ENCODE measurements around the gene FUCA1. TPM values are rescaled to one million over a fixed set of nuclear protein-coding genes. Genes with fewer than 3 reads are reported as not detected.
"Not testable (repeated sequence)": the region's sequence is repeated elsewhere in the genome, so short reads cannot be mapped to it uniquely, and the experiment has no call there.

Gene FUCA1
- total and polyA plus RNA-seq, 2 donors: 34.9 to 37.0 TPM

- Histone ChIP-seq H3K36me3 (ENCODE audit: insufficient read depth) (peaks cover 6% of the 10 kb centered on the region), H3K4me1 (ENCODE audit: insufficient read depth) (no peaks in the 10 kb centered on the region), H3K27ac (ENCODE audit: low read depth) (no peak overlapping the region), H3K4me3 (ENCODE audit: low read depth, low read length) (no peak overlapping the region)
- WGBS: 92% methylated on average over 4 of the region's 4 CpGs
- no peak for DNase-seq (ENCODE audit: extremely low spot score)
Observed at GRCh38 chr1:23814016-23814415, 54.1 kb downstream of the FUCA1 start.

DNA sequence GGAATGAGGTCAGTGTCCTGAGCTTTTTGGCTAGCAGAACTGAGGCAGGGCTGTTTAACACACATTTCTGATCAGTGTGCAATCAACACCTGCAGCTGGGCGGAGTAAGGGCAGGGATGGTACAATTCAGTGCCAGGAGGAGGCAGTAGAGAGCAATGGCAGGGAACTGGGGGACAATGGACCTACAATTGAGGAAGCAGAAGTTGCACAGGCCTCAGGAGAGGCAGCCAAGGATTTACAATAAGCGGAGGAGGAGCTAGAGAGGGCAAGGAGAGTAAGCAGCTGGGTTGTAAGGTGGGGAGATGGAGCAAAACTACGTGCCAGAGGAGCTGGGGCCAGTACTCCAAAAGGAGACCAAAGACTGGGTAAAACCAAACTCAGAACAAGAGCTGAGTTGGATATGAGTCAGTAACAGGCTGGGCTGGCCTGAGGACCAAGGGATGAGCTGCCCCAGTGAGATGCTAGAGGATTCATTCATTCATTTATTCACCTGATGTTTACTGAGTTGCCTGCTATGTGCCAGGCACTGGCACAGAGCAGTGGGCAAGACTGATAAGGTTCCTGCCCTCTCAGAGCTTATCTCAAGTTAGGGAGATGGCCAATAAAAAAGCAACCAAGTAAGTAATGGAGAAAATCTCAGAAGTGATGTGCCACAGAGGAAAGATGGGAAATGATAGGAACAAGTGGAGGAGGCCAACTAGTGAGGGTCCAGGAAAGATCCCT lies 57.1 kb downstream of the FUCA1 start:
- 56% methylated on average over 3 of the region's 3 CpGs for WGBS
- no peak for DNase-seq (ENCODE audit: extremely low spot score)
- H3K36me3 ChIP-seq (ENCODE audit: insufficient read depth): peaks cover 2% of the 10 kb centered on the region

DNA sequence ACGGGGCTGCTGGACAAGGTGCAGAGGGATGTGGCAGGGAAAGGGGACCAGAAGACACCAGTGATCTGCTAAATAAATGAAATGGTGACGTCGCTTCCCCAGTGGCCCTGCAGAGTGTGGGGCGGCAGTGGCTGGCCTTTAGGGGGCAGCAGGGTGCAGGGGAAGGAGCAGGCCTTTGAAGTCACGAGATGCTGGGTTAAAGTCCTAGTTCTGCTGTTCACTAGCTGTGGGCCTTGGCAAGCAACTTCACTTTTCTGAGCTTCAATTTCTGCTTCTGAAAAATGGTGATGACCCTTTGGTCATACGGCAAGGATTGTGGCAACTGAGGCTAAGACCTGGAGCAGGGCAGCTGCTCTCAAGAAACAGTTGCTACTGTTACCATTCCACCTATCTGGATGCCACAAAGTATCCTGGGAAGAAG lies 58.3 kb downstream of the FUCA1 start:
- no peak overlapping the region for H3K27ac ChIP-seq (ENCODE audit: low read depth)
- WGBS: 31% methylated on average over 6 of the region's 6 CpGs
- DNase-seq (ENCODE audit: extremely low spot score): no peak
- no peaks in the 10 kb centered on the region for H3K4me1 ChIP-seq (ENCODE audit: insufficient read depth)
- peaks cover 2% of the 10 kb centered on the region for H3K36me3 ChIP-seq (ENCODE audit: insufficient read depth)
- no peak overlapping the region for H3K4me3 ChIP-seq (ENCODE audit: low read depth, low read length)

More for the DNA sequence above, 57.1 kb downstream of the FUCA1 start:
- no peaks in the 10 kb centered on the region for H3K4me1 ChIP-seq (ENCODE audit: insufficient read depth)
- no peak overlapping the region for H3K4me3 ChIP-seq (ENCODE audit: low read depth, low read length)
- H3K27ac ChIP-seq (ENCODE audit: low read depth): no peak overlapping the region

DNA sequence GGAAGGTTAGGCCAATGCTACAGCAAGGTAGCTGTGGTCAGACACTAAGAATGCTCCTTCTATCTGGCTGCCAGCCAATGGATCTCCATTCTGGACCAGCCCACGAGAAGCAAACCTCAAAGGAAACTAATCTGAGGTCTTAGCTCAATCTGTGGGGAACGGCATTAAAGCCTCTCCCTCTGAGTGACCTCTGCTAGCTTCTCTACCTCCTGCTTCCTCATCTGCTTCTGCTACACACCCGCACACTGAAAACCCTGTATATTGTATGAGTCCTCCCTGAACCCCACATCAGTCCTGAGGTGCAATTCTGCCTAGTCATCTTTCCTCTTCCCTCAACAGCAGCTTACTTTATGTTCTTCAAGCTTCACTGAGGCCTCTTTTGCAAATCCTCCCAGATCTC lies 60.6 kb downstream of the FUCA1 start:
- no peaks in the 10 kb centered on the region for H3K36me3 ChIP-seq (ENCODE audit: insufficient read depth)

GRCh38 chr1:23806280-23806679 lies 61.8 kb downstream of the FUCA1 start:
- DNase-seq (ENCODE audit: extremely low spot score): no peak
- no peak overlapping the region for H3K4me3 ChIP-seq (ENCODE audit: low read depth, low read length)
- no peaks in the 10 kb centered on the region for H3K4me1 ChIP-seq (ENCODE audit: insufficient read depth)
- 70% methylated on average over 6 of the region's 6 CpGs for WGBS
- no peaks in the 10 kb centered on the region for H3K36me3 ChIP-seq (ENCODE audit: insufficient read depth)
- no peak overlapping the region for H3K27ac ChIP-seq (ENCODE audit: low read depth)

More for the DNA sequence above, 60.6 kb downstream of the FUCA1 start:
- no peak for DNase-seq (ENCODE audit: extremely low spot score)
- WGBS: 47% methylated on average over 3 of the region's 3 CpGs
- H3K4me3 ChIP-seq (ENCODE audit: low read depth, low read length): no peak overlapping the region
- H3K4me1 ChIP-seq (ENCODE audit: insufficient read depth): no peaks in the 10 kb centered on the region
- no peak overlapping the region for H3K27ac ChIP-seq (ENCODE audit: low read depth)

DNA sequence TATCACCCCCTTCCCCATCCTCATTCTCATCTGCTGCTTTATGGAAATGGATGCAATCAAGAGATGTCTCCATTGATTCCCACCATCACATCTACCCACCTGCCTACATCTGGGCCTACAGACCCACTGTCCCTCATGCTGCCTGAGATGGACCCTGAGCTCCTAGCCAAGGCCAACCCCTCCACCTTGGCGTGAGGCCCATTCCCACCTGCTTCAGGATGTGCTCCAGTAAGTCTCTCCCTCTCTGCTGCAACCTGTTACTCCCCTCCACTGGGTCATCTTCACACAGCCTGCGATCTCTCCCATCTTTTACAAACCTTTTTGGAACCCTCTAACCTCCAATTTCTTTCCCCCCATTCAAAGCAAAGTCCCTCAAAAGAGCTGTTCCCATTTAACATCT lies 63.1 kb downstream of the FUCA1 start:
- no peaks in the 10 kb centered on the region for H3K4me1 ChIP-seq (ENCODE audit: insufficient read depth)
- 93% methylated on average over 2 of the region's 2 CpGs for WGBS
- no peaks in the 10 kb centered on the region for H3K36me3 ChIP-seq (ENCODE audit: insufficient read depth)
- no peak overlapping the region for H3K4me3 ChIP-seq (ENCODE audit: low read depth, low read length)
- H3K27ac ChIP-seq (ENCODE audit: low read depth): no peak overlapping the region
- no peak for DNase-seq (ENCODE audit: extremely low spot score)

- no peak for DNase-seq (ENCODE audit: extremely low spot score)
- Histone ChIP-seq H3K27ac (ENCODE audit: low read depth) (no peak overlapping the region), H3K4me1 (ENCODE audit: insufficient read depth) (no peaks in the 10 kb centered on the region), H3K4me3 (ENCODE audit: low read depth, low read length) (no peak overlapping the region), H3K36me3 (ENCODE audit: insufficient read depth) (no peaks in the 10 kb centered on the region)
- WGBS: 77% methylated on average over 7 of the region's 7 CpGs
Observed at GRCh38 chr1:23804183-23804835, 63.8 kb downstream of the FUCA1 start.

DNA sequence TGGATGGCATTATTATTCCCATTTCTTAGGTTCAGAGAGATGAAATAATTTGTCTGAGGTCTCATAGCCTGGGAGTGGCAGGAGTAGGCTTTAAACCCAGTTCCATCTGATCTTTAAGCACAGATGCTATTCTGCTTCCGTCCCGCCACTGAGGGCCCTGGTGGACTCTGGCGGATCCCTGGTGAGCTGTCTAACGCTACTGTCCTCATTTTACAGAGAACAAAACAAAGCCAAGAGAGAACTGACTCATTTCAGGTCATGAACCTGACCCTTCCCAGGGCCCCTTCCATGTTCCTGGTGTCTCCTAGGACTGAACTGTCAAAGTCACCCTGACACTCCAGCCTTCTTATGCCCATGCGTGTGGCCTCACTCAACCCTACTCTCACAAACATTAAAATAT lies 64.4 kb downstream of the FUCA1 start:
- H3K27ac ChIP-seq (ENCODE audit: low read depth): no peak overlapping the region
- H3K36me3 ChIP-seq (ENCODE audit: insufficient read depth): no peaks in the 10 kb centered on the region
- DNase-seq (ENCODE audit: extremely low spot score): no peak
- 93% methylated on average over 5 of the region's 5 CpGs for WGBS
- no peaks in the 10 kb centered on the region for H3K4me1 ChIP-seq (ENCODE audit: insufficient read depth)
- no peak overlapping the region for H3K4me3 ChIP-seq (ENCODE audit: low read depth, low read length)

DNA sequence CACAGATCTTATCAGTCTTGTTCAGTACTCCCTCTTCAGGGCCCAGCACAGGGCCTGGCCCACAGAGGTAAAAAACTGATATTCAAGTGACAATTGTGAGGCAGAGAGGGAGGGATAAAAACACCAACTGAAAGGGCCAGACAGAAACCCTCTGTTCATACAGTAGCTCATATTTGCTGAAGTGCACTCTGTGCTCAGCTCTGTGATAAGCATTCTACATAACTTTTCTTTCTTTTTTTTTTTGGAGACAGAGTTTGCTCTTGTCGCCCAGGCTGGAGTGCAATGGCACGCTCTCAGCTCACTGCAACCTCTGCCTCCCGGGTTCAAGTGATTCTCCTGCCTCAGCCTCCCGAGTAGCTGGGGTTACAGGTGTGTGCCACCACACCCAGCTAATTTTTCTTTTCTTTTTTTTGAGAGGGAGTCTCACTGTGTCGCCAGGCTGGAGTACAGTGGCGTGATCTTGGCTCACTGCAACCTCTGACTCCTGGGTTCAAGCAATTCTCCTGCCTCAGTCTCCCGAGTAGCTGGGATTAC lies 65.2 kb downstream of the FUCA1 start:
- H3K4me1 ChIP-seq (ENCODE audit: insufficient read depth); H3K27ac ChIP-seq (ENCODE audit: low read depth); DNase-seq (ENCODE audit: extremely low spot score); H3K4me3 ChIP-seq (ENCODE audit: low read depth, low read length); H3K36me3 ChIP-seq (ENCODE audit: insufficient read depth): not testable (repeated sequence)
- WGBS: 95% methylated on average over 7 of the region's 7 CpGs

- DNase-seq (ENCODE audit: extremely low spot score): no peak
- WGBS: 62% methylated on average over 10 of the region's 10 CpGs
- Histone ChIP-seq H3K36me3 (ENCODE audit: insufficient read depth) (no peaks in the 10 kb centered on the region), H3K4me1 (ENCODE audit: insufficient read depth) (no peaks in the 10 kb centered on the region), H3K4me3 (ENCODE audit: low read depth, low read length) (no peak overlapping the region), H3K27ac (ENCODE audit: low read depth) (no peak overlapping the region)
Observed at GRCh38 chr1:23801876-23802275, 66.2 kb downstream of the FUCA1 start.

GRCh38 chr1:23801338-23801748 lies 66.7 kb downstream of the FUCA1 start:
- peak overlapping the region; percentile 58 for H3K4me3 ChIP-seq (ENCODE audit: low read depth, low read length)
- no peaks in the 10 kb centered on the region for H3K4me1 ChIP-seq (ENCODE audit: insufficient read depth)
- no peaks in the 10 kb centered on the region for H3K36me3 ChIP-seq (ENCODE audit: insufficient read depth)
- H3K27ac ChIP-seq (ENCODE audit: low read depth): no peak overlapping the region
- 20% methylated on average over 19 of the region's 19 CpGs for WGBS
- DNase-seq (ENCODE audit: extremely low spot score): no peak

DNA sequence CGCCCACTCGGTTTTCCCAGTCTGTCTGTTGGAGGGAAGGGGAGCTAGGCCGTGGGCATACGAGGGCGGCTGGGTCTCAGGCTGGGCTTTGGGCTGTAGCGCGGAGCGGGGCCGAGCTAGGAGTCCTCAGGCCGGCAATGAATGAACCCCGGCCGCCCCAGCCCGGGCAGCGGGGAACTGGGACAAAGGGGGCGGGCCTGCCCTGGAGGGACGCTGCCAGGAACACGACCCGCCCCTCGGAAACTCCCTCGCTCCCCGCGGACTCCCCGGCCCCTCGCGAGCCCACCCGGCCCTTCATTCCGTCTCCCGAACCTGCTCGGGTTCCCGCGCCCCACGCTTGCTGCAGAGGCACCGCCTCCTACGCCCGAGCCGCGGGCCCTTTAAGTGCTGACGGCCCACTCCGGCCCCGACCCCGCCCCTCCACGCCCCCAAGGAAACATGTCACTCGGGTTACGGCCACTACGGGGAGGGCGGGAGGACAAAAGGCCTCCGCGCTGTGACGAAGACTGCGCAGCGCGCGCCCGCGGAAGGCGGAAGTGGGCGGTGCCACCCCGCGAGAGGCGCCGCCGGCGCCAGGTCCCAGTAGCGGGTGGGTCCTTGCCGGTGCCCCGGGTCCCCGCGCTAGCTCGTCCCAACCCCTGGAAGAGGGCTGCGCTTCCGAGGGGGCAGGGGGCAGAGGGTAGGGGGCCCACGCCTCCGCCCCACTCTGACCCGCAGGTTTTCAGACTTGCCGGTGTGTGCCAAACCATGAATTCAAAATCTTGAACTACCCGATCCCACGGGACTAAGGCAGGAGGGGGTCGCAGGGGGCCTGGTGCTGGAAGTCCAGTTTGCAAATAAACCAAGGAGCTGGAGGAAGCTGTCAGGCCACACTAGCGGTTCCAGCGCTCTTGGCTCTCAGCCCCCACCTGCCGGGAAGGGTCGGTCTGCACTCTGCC lies 67.4 kb downstream of the FUCA1 start, which contains the start of gene GALE:
GALE (minus strand) TSS at position 355 of the 938 bp plus-strand sequence. CDS start 1,747 bp downstream, outside the sequence.
- peak; percentile 86 for DNase-seq (ENCODE audit: extremely low spot score)
- peak within 1 kb of the TSS; percentile 90 for H3K27ac ChIP-seq (ENCODE audit: low read depth)
- under 1% methylated on average over 82 of the region's 82 CpGs for WGBS
- no peaks in the 10 kb centered on the region for H3K36me3 ChIP-seq (ENCODE audit: insufficient read depth)
- peak within 1 kb of the TSS; percentile 58 for H3K4me3 ChIP-seq (ENCODE audit: low read depth, low read length)
- H3K4me1 ChIP-seq (ENCODE audit: insufficient read depth): no peaks in the 10 kb centered on the region
